GM12874 (cell line): ENCODE measurements around the gene LRRC10.

Source experiments
- TF ChIP-seq, protein P1 (sequence below): IDR thresholded peaks from 2 replicates; pipeline ENCODE4 v1.5.1; 2011; ENCODE audit warnings: low read depth, mild to moderate bottlenecking, control low read depth, low read length, moderate library complexity; ENCODE audit not compliant: insufficient read depth

The LRRC10 gene

DNA sequence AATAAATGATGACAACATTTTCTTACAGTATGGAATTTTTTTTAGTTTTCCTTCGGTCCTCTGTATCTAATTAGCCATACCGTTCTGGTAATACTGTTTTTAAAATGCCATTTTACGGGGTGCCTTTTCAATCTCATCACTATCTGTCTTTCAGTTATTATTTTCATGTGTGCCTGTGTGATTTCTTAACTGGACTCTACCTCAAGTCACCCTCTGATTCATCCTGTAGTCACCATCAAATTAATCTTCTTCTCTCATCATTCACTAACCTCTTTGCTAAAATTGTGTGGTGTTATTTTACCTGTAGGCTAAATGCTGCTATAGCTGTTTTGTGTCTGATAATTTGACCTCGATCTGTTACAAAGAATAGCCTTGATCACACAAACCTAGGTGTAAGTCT lies 41.5 kb downstream of the LRRC10 start:
- TF ChIP-seq, protein P1, sequence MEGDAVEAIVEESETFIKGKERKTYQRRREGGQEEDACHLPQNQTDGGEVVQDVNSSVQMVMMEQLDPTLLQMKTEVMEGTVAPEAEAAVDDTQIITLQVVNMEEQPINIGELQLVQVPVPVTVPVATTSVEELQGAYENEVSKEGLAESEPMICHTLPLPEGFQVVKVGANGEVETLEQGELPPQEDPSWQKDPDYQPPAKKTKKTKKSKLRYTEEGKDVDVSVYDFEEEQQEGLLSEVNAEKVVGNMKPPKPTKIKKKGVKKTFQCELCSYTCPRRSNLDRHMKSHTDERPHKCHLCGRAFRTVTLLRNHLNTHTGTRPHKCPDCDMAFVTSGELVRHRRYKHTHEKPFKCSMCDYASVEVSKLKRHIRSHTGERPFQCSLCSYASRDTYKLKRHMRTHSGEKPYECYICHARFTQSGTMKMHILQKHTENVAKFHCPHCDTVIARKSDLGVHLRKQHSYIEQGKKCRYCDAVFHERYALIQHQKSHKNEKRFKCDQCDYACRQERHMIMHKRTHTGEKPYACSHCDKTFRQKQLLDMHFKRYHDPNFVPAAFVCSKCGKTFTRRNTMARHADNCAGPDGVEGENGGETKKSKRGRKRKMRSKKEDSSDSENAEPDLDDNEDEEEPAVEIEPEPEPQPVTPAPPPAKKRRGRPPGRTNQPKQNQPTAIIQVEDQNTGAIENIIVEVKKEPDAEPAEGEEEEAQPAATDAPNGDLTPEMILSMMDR = no peak

- TF ChIP-seq, protein P1 = no peak
Observed at GRCh38 chr12:69566603-69567002, 44.1 kb downstream of the LRRC10 start.

DNA sequence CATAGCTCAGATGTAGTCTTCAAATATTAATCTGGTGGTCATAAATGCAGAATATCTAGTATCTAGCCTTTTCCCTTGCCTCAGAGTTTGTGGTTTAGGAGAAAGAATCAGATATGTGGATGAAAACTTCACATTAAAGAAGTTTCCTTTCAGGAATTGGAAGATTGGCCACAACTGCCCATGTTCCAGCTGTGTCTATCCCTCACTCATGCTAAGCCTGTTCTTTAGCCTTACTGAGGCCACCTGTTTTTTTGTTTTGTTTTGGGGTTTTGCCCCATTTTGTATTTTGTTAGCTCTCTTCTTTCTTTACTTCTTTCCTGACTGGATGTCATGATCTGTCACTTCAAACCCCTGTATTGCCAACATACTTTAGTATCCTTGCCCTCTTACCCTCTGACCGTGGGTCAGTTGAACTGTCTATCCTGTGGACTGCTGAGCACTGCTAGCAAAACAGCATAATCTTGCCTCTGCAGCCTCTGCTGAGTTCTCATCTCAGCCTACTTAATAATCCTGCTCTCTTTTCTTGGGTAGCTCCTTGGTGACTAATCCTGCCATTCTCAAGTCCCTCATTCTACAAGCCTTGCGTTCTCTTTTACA lies 47.4 kb downstream of the LRRC10 start:
- TF ChIP-seq, protein P1 = no peak
